Mucosa of descending colon (tissue), 3 donors: ENCODE data around the gene ATP8B3. TPM values are rescaled to one million over a fixed set of nuclear protein-coding genes. Genes with fewer than 3 reads are reported as not detected.

Experiments
- ATAC-seq: fragments of 200-7000 bp; cut with Tn5 transposase; one replicate; pipeline ENCODE4 v1.9.1; 2020; ENCODE audit warnings: mild to moderate bottlenecking, moderate library complexity
- DNase-seq, 3 donors: peaks; one replicate each; pipeline ENCODE4 v3.0.0-alpha.2; 2020
- H3K36me3 ChIP-seq: fragments of 200-600 bp; one replicate; pipeline ENCODE4 v1.8.0; 2021; ENCODE audit warnings: low read depth, mild to moderate bottlenecking
- H3K4me1 ChIP-seq: fragments of 200-600 bp; one replicate; pipeline ENCODE4 v1.8.0; 2021; ENCODE audit warnings: low read depth, mild to moderate bottlenecking
- H3K4me3 ChIP-seq: fragments of 200-600 bp; one replicate; pipeline ENCODE4 v1.8.0; 2021; ENCODE audit warnings: mild to moderate bottlenecking
- H3K9me3 ChIP-seq: fragments of 200-600 bp; one replicate; pipeline ENCODE4 v1.8.0; 2021; ENCODE audit warnings: mild to moderate bottlenecking
- CTCF ChIP-seq: fragments of 200-600 bp; IDR thresholded peaks from one replicate; pipeline ENCODE4 v1.8.0; 2022; ENCODE audit warnings: antibody characterized with exemption, mild to moderate bottlenecking
- intact Hi-C, 2 donors: fragments of 100-400 bp; cut with DNase I in 1 of 2; cut with micrococcal nuclease in 1 of 2; formaldehyde crosslinking; loops; one replicate each; pipeline versions ENCODE4 v1.11.0 to v1.11.1; 2022; cut with DNase I, micrococcal nuclease
- total RNA-seq, 3 donors: library from RNA; stranded (reverse); fragmentation: NEBNext Ultra II Directional in 2 of 3; extraction: Animal tissue kit (Norgen Biotek cat#: 25700) in 2 of 3; gene quantifications; one replicate each; pipeline versions ENCODE4 v1.2.1 to v1.2.4, GENCODE V29; 2021 to 2023
- donor health status: DM: no; HTN: no; CAD: no; lungs with moderate emphysema.
- donor health status: DM: no; HTN: no; CAD: no.
- donor health status: DM: no; HTN: yes; CAD: no.

The ATP8B3 gene
- total RNA-seq, 3 donors from 2014 or later = 0.55 to 1.2 (median 0.80) TPM

- H3K4me3 ChIP-seq = no peak overlapping the region
- no peak for DNase-seq
Measured at GRCh38 chr19:1747285-1748114, 64.6 kb downstream of the ATP8B3 start.

GRCh38 chr19:1746401-1747284 lies 65.4 kb downstream of the ATP8B3 start:
- no peak for DNase-seq
- Histone ChIP-seq H3K36me3 (no peaks in the 10 kb centered on the region), H3K4me1 (peaks cover 17% of the 10 kb centered on the region), H3K4me3 (no peak overlapping the region), H3K9me3 (no peaks in the 10 kb centered on the region)
- no peak for TF ChIP-seq CTCF
- ATAC-seq = peak; percentile 27
- intact Hi-C loops = no loop called here

More at GRCh38 chr19:1747285-1748114, 64.6 kb downstream of the ATP8B3 start:
- intact Hi-C loops = no loop called here
- peaks cover 17% of the 10 kb centered on the region for H3K4me1 ChIP-seq
- peak; percentile 48 for ATAC-seq
- H3K9me3 ChIP-seq = no peaks in the 10 kb centered on the region
- TF ChIP-seq CTCF = no peak
- H3K36me3 ChIP-seq = no peaks in the 10 kb centered on the region

GRCh38 chr19:1745589-1746031 lies 66.5 kb downstream of the ATP8B3 start:
- H3K4me1 ChIP-seq = peaks cover 17% of the 10 kb centered on the region
- intact Hi-C loops = no loop called here

GRCh38 chr19:1744822-1745563 lies 67.1 kb downstream of the ATP8B3 start:
- no peaks in the 10 kb centered on the region for H3K9me3 ChIP-seq
- peaks cover 17% of the 10 kb centered on the region for H3K4me1 ChIP-seq
- H3K36me3 ChIP-seq = no peaks in the 10 kb centered on the region
- intact Hi-C loops = no loop called here
- ATAC-seq (no peak), DNase-seq (no peak)
- TF ChIP-seq CTCF = no peak
- no peak overlapping the region for H3K4me3 ChIP-seq

More at GRCh38 chr19:1745589-1746031, 66.5 kb downstream of the ATP8B3 start:
- TF ChIP-seq CTCF = no peak
- no peak for DNase-seq
- Histone ChIP-seq H3K9me3 (no peaks in the 10 kb centered on the region), H3K4me3 (no peak overlapping the region), H3K36me3 (no peaks in the 10 kb centered on the region)
- no peak for ATAC-seq

- ATAC-seq = no peak
- H3K4me3 ChIP-seq = no peak overlapping the region
- H3K9me3 ChIP-seq = no peaks in the 10 kb centered on the region
- TF ChIP-seq CTCF = no peak
- H3K36me3 ChIP-seq = no peaks in the 10 kb centered on the region
- intact Hi-C loops = no loop called here
- DNase-seq = no peak
- H3K4me1 ChIP-seq = peaks cover 14% of the 10 kb centered on the region
Measured at GRCh38 chr19:1744133-1744665, 67.9 kb downstream of the ATP8B3 start.
